Measurements from ENCODE around the gene MRPL10.

MRPL10 gene

GRCh38 chr17:47804461-47804860, 26.9 kb downstream of the MRPL10 start:
- Histone ChIP-seq H3K4me2 (ENCODE audit: low read depth, low read length, poor library complexity, severe bottlenecking) (no peak overlapping the region), H3K9ac (ENCODE audit: low read length) (no peak overlapping the region), H3K9me2 (replicated peaks; ENCODE audit: insufficient read depth, low read length) (no peaks in the 10 kb centered on the region), H3K27me3 (ENCODE audit: low read length) (no peaks in the 10 kb centered on the region), H3K4me3 (ENCODE audit: insufficient read depth, low read length, poor library complexity, severe bottlenecking) (no peak overlapping the region), H3K27ac (ENCODE audit: low read depth, low read length) (no peak overlapping the region), H4K20me1 (ENCODE audit: low read depth, low read length) (no peaks in the 10 kb centered on the region), H2AFZ (ENCODE audit: low read depth, low read length, severe bottlenecking) (no peak overlapping the region), H3K36me3 (ENCODE audit: low read length) (no peaks in the 10 kb centered on the region), H3K9me3 (ENCODE audit: insufficient read depth, low read length) (no peaks in the 10 kb centered on the region), H3K79me2 (ENCODE audit: insufficient read depth, low read length) (no peaks in the 10 kb centered on the region), H3F3A (ENCODE audit: insufficient read depth) (no peaks in the 10 kb centered on the region)
- no peak for TF ChIP-seq EZH2phosphoT487 (conservative IDR thresholded peaks at IDR 0.05; ENCODE audit: low read length)
- TF ChIP-seq, protein P1, sequence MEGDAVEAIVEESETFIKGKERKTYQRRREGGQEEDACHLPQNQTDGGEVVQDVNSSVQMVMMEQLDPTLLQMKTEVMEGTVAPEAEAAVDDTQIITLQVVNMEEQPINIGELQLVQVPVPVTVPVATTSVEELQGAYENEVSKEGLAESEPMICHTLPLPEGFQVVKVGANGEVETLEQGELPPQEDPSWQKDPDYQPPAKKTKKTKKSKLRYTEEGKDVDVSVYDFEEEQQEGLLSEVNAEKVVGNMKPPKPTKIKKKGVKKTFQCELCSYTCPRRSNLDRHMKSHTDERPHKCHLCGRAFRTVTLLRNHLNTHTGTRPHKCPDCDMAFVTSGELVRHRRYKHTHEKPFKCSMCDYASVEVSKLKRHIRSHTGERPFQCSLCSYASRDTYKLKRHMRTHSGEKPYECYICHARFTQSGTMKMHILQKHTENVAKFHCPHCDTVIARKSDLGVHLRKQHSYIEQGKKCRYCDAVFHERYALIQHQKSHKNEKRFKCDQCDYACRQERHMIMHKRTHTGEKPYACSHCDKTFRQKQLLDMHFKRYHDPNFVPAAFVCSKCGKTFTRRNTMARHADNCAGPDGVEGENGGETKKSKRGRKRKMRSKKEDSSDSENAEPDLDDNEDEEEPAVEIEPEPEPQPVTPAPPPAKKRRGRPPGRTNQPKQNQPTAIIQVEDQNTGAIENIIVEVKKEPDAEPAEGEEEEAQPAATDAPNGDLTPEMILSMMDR (IDR thresholded peaks at IDR 0.05; ENCODE audit: insufficient read depth, low read length, poor library complexity, severe bottlenecking): no peak

DNA sequence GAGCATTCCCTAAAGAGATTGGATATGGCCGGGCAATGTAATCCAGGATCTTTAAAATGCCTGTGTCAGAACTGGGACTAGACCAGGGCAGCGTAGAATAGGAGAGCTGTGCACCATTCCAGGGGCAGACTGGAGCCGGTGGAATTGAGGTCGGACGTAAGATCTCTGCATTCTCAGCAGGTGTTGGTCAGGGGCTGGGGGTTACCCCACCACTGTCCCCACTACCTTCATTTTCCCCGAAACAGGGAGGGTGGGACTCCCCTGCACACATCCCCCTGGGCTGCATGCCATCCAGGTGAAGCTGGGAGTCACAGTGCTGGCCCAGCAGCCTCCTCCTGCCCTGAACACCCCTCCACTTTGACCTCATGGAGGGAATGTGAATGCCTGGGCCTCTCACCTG, 27.6 kb downstream of the MRPL10 start:
- Histone ChIP-seq H3K9me2 (replicated peaks; ENCODE audit: insufficient read depth, low read length) (no peaks in the 10 kb centered on the region), H3K36me3 (ENCODE audit: low read length) (no peaks in the 10 kb centered on the region), H3K27me3 (ENCODE audit: low read length) (no peaks in the 10 kb centered on the region)

DNA sequence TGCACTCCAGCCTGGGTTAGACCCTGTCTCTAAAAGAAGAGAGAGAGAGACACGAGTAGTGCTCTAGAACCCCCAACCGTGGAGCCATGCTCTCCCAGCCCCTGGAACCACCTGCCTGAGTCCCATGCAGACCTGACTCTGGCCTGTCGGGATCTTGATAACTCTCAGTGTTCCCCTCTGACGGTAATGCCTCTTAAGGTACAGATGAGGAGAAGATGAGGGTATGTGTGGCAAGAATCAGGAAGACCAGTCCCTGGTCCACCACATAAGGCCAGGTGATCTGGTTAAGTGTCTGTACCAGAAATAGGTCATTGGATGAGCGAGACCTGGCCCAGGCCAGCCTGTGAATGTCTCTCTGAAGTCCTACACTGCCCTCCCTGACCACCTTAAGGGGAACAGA, 28.1 kb downstream of the MRPL10 start:
- TF ChIP-seq, protein P1 (IDR thresholded peaks at IDR 0.05; ENCODE audit: insufficient read depth, low read length, poor library complexity, severe bottlenecking): no peak
- no peak for TF ChIP-seq EZH2phosphoT487 (conservative IDR thresholded peaks at IDR 0.05; ENCODE audit: low read length)
- Histone ChIP-seq H2AFZ (ENCODE audit: low read depth, low read length, severe bottlenecking) (no peak overlapping the region), H3K27me3 (ENCODE audit: low read length) (no peaks in the 10 kb centered on the region)

More for the DNA sequence above, 27.6 kb downstream of the MRPL10 start:
- H3K9me3 ChIP-seq (ENCODE audit: insufficient read depth, low read length): no peaks in the 10 kb centered on the region
- no peak overlapping the region for H3K27ac ChIP-seq (ENCODE audit: low read depth, low read length)
- no peak overlapping the region for H3K9ac ChIP-seq (ENCODE audit: low read length)
- TF ChIP-seq, protein P1 (IDR thresholded peaks at IDR 0.05; ENCODE audit: insufficient read depth, low read length, poor library complexity, severe bottlenecking): no peak
- no peak for TF ChIP-seq EZH2phosphoT487 (conservative IDR thresholded peaks at IDR 0.05; ENCODE audit: low read length)
- no peak overlapping the region for H2AFZ ChIP-seq (ENCODE audit: low read depth, low read length, severe bottlenecking)
- H3K79me2 ChIP-seq (ENCODE audit: insufficient read depth, low read length): no peaks in the 10 kb centered on the region
- no peaks in the 10 kb centered on the region for H4K20me1 ChIP-seq (ENCODE audit: low read depth, low read length)
- no peak overlapping the region for H3K4me2 ChIP-seq (ENCODE audit: low read depth, low read length, poor library complexity, severe bottlenecking)
- H3F3A ChIP-seq (ENCODE audit: insufficient read depth): no peaks in the 10 kb centered on the region
- H3K4me3 ChIP-seq (ENCODE audit: insufficient read depth, low read length, poor library complexity, severe bottlenecking): no peak overlapping the region

More for the DNA sequence above, 28.1 kb downstream of the MRPL10 start:
- Histone ChIP-seq H3F3A (ENCODE audit: insufficient read depth) (no peaks in the 10 kb centered on the region), H3K79me2 (ENCODE audit: insufficient read depth, low read length) (no peaks in the 10 kb centered on the region), H3K9ac (ENCODE audit: low read length) (no peak overlapping the region), H4K20me1 (ENCODE audit: low read depth, low read length) (no peaks in the 10 kb centered on the region), H3K36me3 (ENCODE audit: low read length) (no peaks in the 10 kb centered on the region), H3K27ac (ENCODE audit: low read depth, low read length) (no peak overlapping the region), H3K4me2 (ENCODE audit: low read depth, low read length, poor library complexity, severe bottlenecking) (no peak overlapping the region), H3K4me3 (ENCODE audit: insufficient read depth, low read length, poor library complexity, severe bottlenecking) (no peak overlapping the region), H3K9me3 (ENCODE audit: insufficient read depth, low read length) (no peaks in the 10 kb centered on the region), H3K9me2 (replicated peaks; ENCODE audit: insufficient read depth, low read length) (no peaks in the 10 kb centered on the region)

All from SU-DHL-6 (cell line).